H9 (cell line): ENCODE data around the gene VWA5B1. TPM values are rescaled to one million over a fixed set of nuclear protein-coding genes. Genes with fewer than 3 reads are reported as not detected.
A peak's percentile ranks its signal among the peaks of the same experiment; 100 is the strongest.

Experiments
- DNase-seq: peaks from one replicate; pipeline ENCODE4 v3.0.0-alpha.2; 2017
- H2AFZ ChIP-seq: one replicate; pipeline ENCODE4 v1.6.1; 2013; ENCODE audit warnings: mild to moderate bottlenecking, low read length, control low read depth, moderate library complexity
- H2AK5ac ChIP-seq: 2 replicates; pipeline ENCODE4 v1.6.1; 2013; ENCODE audit warnings: low read length, control low read depth, mixed read lengths; ENCODE audit not compliant: insufficient read length
- H2BK120ac ChIP-seq: one replicate; pipeline ENCODE4 v1.6.1; 2013; ENCODE audit warnings: low read depth, mild to moderate bottlenecking, low read length, control low read depth, inconsistent platforms; ENCODE audit not compliant: poor library complexity, severe bottlenecking
- H2BK12ac ChIP-seq: 2 replicates; pipeline ENCODE4 v1.6.1; 2013; ENCODE audit warnings: low read length, control low read depth, mixed read lengths, low read depth; ENCODE audit not compliant: insufficient read length
- H2BK15ac ChIP-seq: 2 replicates; pipeline ENCODE4 v1.6.1; 2013; ENCODE audit warnings: low read depth, low read length, control low read depth
- H2BK20ac ChIP-seq: one replicate; pipeline ENCODE4 v1.6.1; 2013; ENCODE audit warnings: low read depth, mild to moderate bottlenecking, low read length, control low read depth, inconsistent platforms; ENCODE audit not compliant: poor library complexity, severe bottlenecking
- H2BK5ac ChIP-seq: 2 replicates; pipeline ENCODE4 v1.6.1; 2013; ENCODE audit warnings: low read length, control low read depth, mixed read lengths; ENCODE audit not compliant: insufficient read length
- H3K14ac ChIP-seq: 2 replicates; pipeline ENCODE4 v1.6.1; 2013; ENCODE audit warnings: low read length, control low read depth; ENCODE audit not compliant: insufficient read depth
- H3K18ac ChIP-seq: 2 replicates; pipeline ENCODE4 v1.6.1; 2013; ENCODE audit warnings: low read depth, mild to moderate bottlenecking, mixed read lengths, low read length, control low read depth; ENCODE audit not compliant: insufficient read length
- H3K23ac ChIP-seq: 2 replicates; pipeline ENCODE4 v1.6.1; 2013; ENCODE audit warnings: low read length, control low read depth, mixed read lengths, low read depth; ENCODE audit not compliant: insufficient read length
- H3K23me2 ChIP-seq: 2 replicates; pipeline ENCODE4 v1.6.1; 2013; ENCODE audit warnings: low read depth, mild to moderate bottlenecking, mixed read lengths, low read length, control low read depth; ENCODE audit not compliant: insufficient read length, poor library complexity, severe bottlenecking
- H3K27ac ChIP-seq: 2 replicates; pipeline ENCODE4 v1.5.1; 2013; ENCODE audit warnings: low read length, control low read depth, mixed read lengths, low read depth; ENCODE audit not compliant: insufficient read length
- H3K27me3 ChIP-seq: 2 replicates; pipeline ENCODE4 v1.6.1; 2013; ENCODE audit warnings: low read length, control low read depth, inconsistent platforms; ENCODE audit not compliant: insufficient read depth
- H3K4ac ChIP-seq: 2 replicates; pipeline ENCODE4 v1.6.1; 2013; ENCODE audit warnings: low read depth, mild to moderate bottlenecking, control low read depth, inconsistent platforms, low read length, moderate library complexity
- H3K4me1 ChIP-seq: 2 replicates; pipeline ENCODE4 v1.6.1; 2013; ENCODE audit warnings: low read length, control low read depth, inconsistent platforms; ENCODE audit not compliant: insufficient read depth
- H3K4me2 ChIP-seq: 2 replicates; pipeline ENCODE4 v1.6.1; 2013; ENCODE audit warnings: low read length, control low read depth, mixed read lengths; ENCODE audit not compliant: insufficient read length, insufficient read depth
- H3K56ac ChIP-seq: 2 replicates; pipeline ENCODE4 v1.6.1; 2013; ENCODE audit warnings: low read depth, mild to moderate bottlenecking, mixed read lengths, low read length, control low read depth; ENCODE audit not compliant: insufficient read length
- H3K79me1 ChIP-seq: 2 replicates; pipeline ENCODE4 v1.6.1; 2013; ENCODE audit warnings: low read depth, mild to moderate bottlenecking, moderate library complexity, low read length, control low read depth, inconsistent platforms; ENCODE audit not compliant: insufficient read depth, poor library complexity, severe bottlenecking
- H3K79me2 ChIP-seq: 2 replicates; pipeline ENCODE4 v1.6.1; 2013; ENCODE audit warnings: low read length, control low read depth, inconsistent platforms; ENCODE audit not compliant: insufficient read depth
- H3K9ac ChIP-seq: 2 replicates; pipeline ENCODE4 v1.6.1; 2013; ENCODE audit warnings: low read length, control low read depth, mixed read lengths; ENCODE audit not compliant: insufficient read length; ENCODE audit errors: extremely low read depth
- H3K9me3 ChIP-seq: one replicate; pipeline ENCODE4 v1.6.1; 2013; ENCODE audit warnings: low read depth, low read length, inconsistent platforms; ENCODE audit not compliant: control insufficient read depth
- H3T11ph ChIP-seq: one replicate; pipeline ENCODE4 v1.6.1; 2013; ENCODE audit warnings: mild to moderate bottlenecking, low read length, control low read depth, inconsistent platforms
- H4K20me1 ChIP-seq: one replicate; pipeline ENCODE4 v1.6.1; 2013; ENCODE audit not compliant: control insufficient read depth, insufficient read length, insufficient read depth
- H4K5ac ChIP-seq: 2 replicates; pipeline ENCODE4 v1.6.1; 2013; ENCODE audit warnings: low read depth, mild to moderate bottlenecking, mixed read lengths, low read length, control low read depth; ENCODE audit not compliant: insufficient read length
- H4K8ac ChIP-seq: replicated peaks from 2 replicates; pipeline ENCODE4 v1.6.1; 2013; ENCODE audit warnings: low read length, control low read depth, mixed read lengths, low read depth; ENCODE audit not compliant: insufficient read length
- H4K91ac ChIP-seq: 2 replicates; pipeline ENCODE4 v1.6.1; 2013; ENCODE audit warnings: low read depth, mild to moderate bottlenecking, moderate library complexity, mixed read lengths, low read length, control low read depth; ENCODE audit not compliant: insufficient read length
- H3K27ac Mint-ChIP-seq, 3 experiments: 2 replicates in 2 of 3; 3 replicates in 1 of 3; pipeline ENCODE4 v1.8.0; 2020 to 2021; ENCODE audit warnings: mixed read lengths in 3 of 3, mild to moderate bottlenecking in 1 of 3, moderate library complexity in 1 of 3
- H3K27me3 Mint-ChIP-seq: 2 replicates; pipeline ENCODE4 v1.8.0; 2021; ENCODE audit warnings: low read depth, mild to moderate bottlenecking, moderate library complexity, mixed read lengths
- H3K36me3 Mint-ChIP-seq, 3 experiments: 2 replicates in 2 of 3; 3 replicates in 1 of 3; pipeline ENCODE4 v1.8.0; 2020 to 2021; ENCODE audit warnings: low read depth in 3 of 3, mixed read lengths in 3 of 3; ENCODE audit not compliant: insufficient read depth in 1 of 3
- H3K4me1 Mint-ChIP-seq, 2 experiments: 2 replicates each; pipeline ENCODE4 v1.8.0; 2020; ENCODE audit warnings: mixed read lengths in 2 of 2
- H3K4me3 Mint-ChIP-seq, 2 experiments: 2 replicates in 1 of 2; 3 replicates in 1 of 2; pipeline ENCODE4 v1.8.0; 2020 to 2021; ENCODE audit warnings: mild to moderate bottlenecking in 2 of 2, mixed read lengths in 2 of 2, moderate library complexity in 1 of 2
- H3K9me3 Mint-ChIP-seq, 2 experiments: 2 replicates in 1 of 2; 3 replicates in 1 of 2; pipeline ENCODE4 v1.8.0; 2020; ENCODE audit warnings: mild to moderate bottlenecking in 2 of 2, mixed read lengths in 2 of 2, moderate library complexity in 1 of 2
- WGBS: extraction: QIAGEN DNeasy Blood & Tissue Kit; methylation state at CpG from one replicate; pipeline ENCODE4 v1.1.7; 2013; ENCODE audit warnings: missing lambda C conversion rate, low lambda C conversion rate, mixed read lengths; ENCODE audit not compliant: insufficient read length; ENCODE audit errors: extremely low coverage; 5-methylcytosine and 5-hydroxymethylcytosine counted together
- total RNA-seq: library from RNA; stranded (reverse); gene quantifications from 2 replicates; pipeline ENCODE4 v1.2.1, GENCODE V29; 2021
- TF ChIP-seq, protein P1 (sequence below): fragments of 200-600 bp; sonication (generic); conservative IDR thresholded peaks from 3 replicates; pipeline ENCODE4 v1.8.0; 2021; ENCODE audit warnings: antibody characterized with exemption, mild to moderate bottlenecking

The VWA5B1 gene
- total RNA-seq, 1 experiment from 2014 or later: not detected

- Histone ChIP-seq H3K4ac (no peak overlapping the region), H3K9me3 (no peaks in the 10 kb centered on the region), H4K20me1 (no peaks in the 10 kb centered on the region), H3K14ac (no peak overlapping the region; the same call in 1 of the 2 replicates), H2BK20ac (no peak overlapping the region), H3K23ac (no peak overlapping the region), H3K9ac (no peak overlapping the region), H2BK12ac (no peak overlapping the region), H2BK5ac (no peak overlapping the region), H4K5ac (no peak overlapping the region), H3T11ph (no peak overlapping the region), H3K4me1 (no peaks in the 10 kb centered on the region), H2BK120ac (no peak overlapping the region), H2BK15ac (no peak overlapping the region), H4K8ac (no peak overlapping the region), H3K27ac (no peak overlapping the region), H3K79me2 (no peaks in the 10 kb centered on the region), H3K27me3 (no peaks in the 10 kb centered on the region), H2AFZ (no peak overlapping the region), H2AK5ac (no peak overlapping the region), H3K23me2 (no peaks in the 10 kb centered on the region), H3K56ac (no peak overlapping the region), H3K18ac (no peak overlapping the region), H3K4me2 (no peak overlapping the region), H4K91ac (no peak overlapping the region), H3K79me1 (no peaks in the 10 kb centered on the region)
- TF ChIP-seq, protein P1, sequence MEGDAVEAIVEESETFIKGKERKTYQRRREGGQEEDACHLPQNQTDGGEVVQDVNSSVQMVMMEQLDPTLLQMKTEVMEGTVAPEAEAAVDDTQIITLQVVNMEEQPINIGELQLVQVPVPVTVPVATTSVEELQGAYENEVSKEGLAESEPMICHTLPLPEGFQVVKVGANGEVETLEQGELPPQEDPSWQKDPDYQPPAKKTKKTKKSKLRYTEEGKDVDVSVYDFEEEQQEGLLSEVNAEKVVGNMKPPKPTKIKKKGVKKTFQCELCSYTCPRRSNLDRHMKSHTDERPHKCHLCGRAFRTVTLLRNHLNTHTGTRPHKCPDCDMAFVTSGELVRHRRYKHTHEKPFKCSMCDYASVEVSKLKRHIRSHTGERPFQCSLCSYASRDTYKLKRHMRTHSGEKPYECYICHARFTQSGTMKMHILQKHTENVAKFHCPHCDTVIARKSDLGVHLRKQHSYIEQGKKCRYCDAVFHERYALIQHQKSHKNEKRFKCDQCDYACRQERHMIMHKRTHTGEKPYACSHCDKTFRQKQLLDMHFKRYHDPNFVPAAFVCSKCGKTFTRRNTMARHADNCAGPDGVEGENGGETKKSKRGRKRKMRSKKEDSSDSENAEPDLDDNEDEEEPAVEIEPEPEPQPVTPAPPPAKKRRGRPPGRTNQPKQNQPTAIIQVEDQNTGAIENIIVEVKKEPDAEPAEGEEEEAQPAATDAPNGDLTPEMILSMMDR: no peak
- peak overlapping the region in 1 of 3 experiments; percentile 92; a peak in 1 of 7 replicates for H3K27ac Mint-ChIP-seq
- H3K27me3 Mint-ChIP-seq: peaks cover 61% of the 10 kb centered on the region
- H3K36me3 Mint-ChIP-seq: no peaks in the 10 kb centered on the region
- no peaks in the 10 kb centered on the region for H3K4me1 Mint-ChIP-seq
- no peak overlapping the region for H3K4me3 Mint-ChIP-seq
- WGBS: no CpG with 5 or more reads among the region's 2 CpGs
- no peak for DNase-seq
- H3K9me3 Mint-ChIP-seq: no peaks in the 10 kb centered on the region
Measured at GRCh38 chr1:20302108-20302471, 11.4 kb downstream of the VWA5B1 start.
